Right lobe of liver (tissue), 4 donors: Measurements from ENCODE around the gene DCLRE1B.

Experiments used
- CTCF ChIP-seq, 4 donors: fragments of 200-600 bp in 3 of 4; fragments of 450-650 bp in 1 of 4; IDR thresholded peaks; one replicate each; pipeline versions ENCODE4 v1.5.1 to v1.8.0; 2016 to 2022; ENCODE audit warnings: antibody characterized with exemption in 4 of 4, mild to moderate bottlenecking in 2 of 4
- POLR2A ChIP-seq: fragments of 450-650 bp; IDR thresholded peaks from one replicate; pipeline ENCODE4 v1.6.1; 2017; ENCODE audit warnings: antibody characterized with exemption, mild to moderate bottlenecking
- donor health status: DM: no; HTN: no; CAD: no.
- donor health status: DM: no; HTN: no; CAD: no.
- donor health status: DM: no; HTN: yes; CAD: no.

- TF ChIP-seq CTCF (IDR thresholded peaks at IDR 0.05) = no peak
- TF ChIP-seq POLR2A = no peak
Measured at GRCh38 chr1:113930499-113931161, 25.5 kb downstream of the DCLRE1B start.
